Measurements from ENCODE around the gene LRRC46. TPM values are rescaled to one million over a fixed set of nuclear protein-coding genes. Genes with fewer than 3 reads are reported as not detected.

Gene LRRC46
- total RNA-seq, 1 experiment from 2014 or later = 0.31 TPM

DNA sequence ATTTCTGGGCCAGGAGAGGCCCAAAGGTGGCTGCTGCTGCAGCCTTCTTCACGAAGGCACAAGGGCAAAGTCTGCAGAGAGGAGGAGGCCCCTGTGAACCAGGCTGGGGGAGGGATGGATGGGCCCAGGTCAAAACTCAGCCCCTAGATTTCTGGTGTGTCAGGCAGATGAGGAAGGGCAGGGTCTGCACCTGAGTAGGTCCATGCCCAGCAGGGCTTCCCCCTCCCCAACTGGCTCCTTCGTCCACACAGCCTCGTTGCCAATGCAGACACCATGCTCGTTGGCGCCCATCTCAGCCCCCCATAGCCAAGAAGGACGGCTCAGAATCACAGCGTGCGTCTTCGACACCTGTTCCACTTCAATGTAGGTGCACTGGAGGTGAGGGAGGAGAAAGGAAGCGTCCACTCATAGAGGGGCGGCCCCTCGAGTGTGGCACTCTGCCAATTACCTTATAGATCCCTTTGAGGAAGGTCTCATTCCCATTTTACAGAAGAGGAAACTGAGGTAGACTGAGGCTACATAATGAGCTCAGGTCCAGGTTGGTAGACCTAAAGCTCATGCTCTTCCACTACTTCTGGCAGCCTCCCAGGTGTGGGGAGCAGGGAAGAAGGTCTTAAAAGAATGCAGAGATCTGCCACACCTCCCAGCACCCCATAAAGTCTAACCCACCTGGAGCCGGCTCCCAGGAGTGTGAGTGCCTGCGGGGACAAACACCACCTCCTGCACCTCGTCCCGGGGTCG, 8.7 kb downstream of the LRRC46 start:
- H3K79me1 ChIP-seq (ENCODE audit: insufficient read depth, low read depth, low read length, poor library complexity, severe bottlenecking) = no peaks in the 10 kb centered on the region
- no peaks in the 10 kb centered on the region; the same call in 1 of the 2 replicates for H3K27me3 ChIP-seq (ENCODE audit: insufficient read depth, low read length)
- H2AFZ ChIP-seq (ENCODE audit: low read length) = no peak overlapping the region
- H3K9me3 ChIP-seq (ENCODE audit: control insufficient read depth, low read depth, low read length) = no peaks in the 10 kb centered on the region
- Mint-ChIP-seq H3K9me3 (no peaks in the 10 kb centered on the region), H3K27me3 (ENCODE audit: low read depth) (peaks cover 15% of the 10 kb centered on the region), H3K4me3 (peak overlapping the region; percentile 93 to 97), H3K36me3 (ENCODE audit: insufficient read depth in 1 of 3, low read depth in 3 of 3) (peaks cover 0 to 20% (median 13%) of the 10 kb centered on the region in 3 experiments; a peak in 6 of 7 replicates), H3K27ac (peak overlapping the region in 1 of 3 experiments; percentile 52; a peak in 1 of 7 replicates), H3K4me1 (peaks cover 19 to 36% of the 10 kb centered on the region in 2 experiments)
- H3K23me2 ChIP-seq (ENCODE audit: insufficient read length, low read depth, low read length, poor library complexity, severe bottlenecking) = peaks cover 3% of the 10 kb centered on the region
- no peak overlapping the region for H2BK15ac ChIP-seq (ENCODE audit: low read depth, low read length)
- no peak overlapping the region for H3K27ac ChIP-seq (ENCODE audit: insufficient read length, low read depth, low read length)
- no peak overlapping the region for H2BK5ac ChIP-seq (ENCODE audit: insufficient read length, low read length)
- no peaks in the 10 kb centered on the region; the same call in 1 of the 2 replicates for H3K79me2 ChIP-seq (ENCODE audit: insufficient read depth, low read length)
- no peak overlapping the region for H3T11ph ChIP-seq (ENCODE audit: low read length)
- H3K4me1 ChIP-seq (ENCODE audit: insufficient read depth, low read length) = no peaks in the 10 kb centered on the region; the same call in 1 of the 2 replicates
- H3K18ac ChIP-seq (ENCODE audit: insufficient read length, low read depth, low read length) = no peak overlapping the region
- H2BK120ac ChIP-seq (ENCODE audit: low read depth, low read length, poor library complexity, severe bottlenecking) = no peak overlapping the region
- peak overlapping the region; percentile 70 for H3K4me2 ChIP-seq (ENCODE audit: insufficient read depth, insufficient read length, low read length)
- no peaks in the 10 kb centered on the region for H4K20me1 ChIP-seq (ENCODE audit: control insufficient read depth, insufficient read depth, insufficient read length)
- H3K4ac ChIP-seq (ENCODE audit: low read depth, low read length) = no peak overlapping the region
- H3K9ac ChIP-seq (ENCODE audit: extremely low read depth, insufficient read length, low read length) = peak overlapping the region; percentile 0
- no peak overlapping the region for H2AK5ac ChIP-seq (ENCODE audit: insufficient read length, low read length)
- H3K23ac ChIP-seq (ENCODE audit: insufficient read length, low read depth, low read length) = no peak overlapping the region
- WGBS (ENCODE audit: extremely low coverage, insufficient read length, low lambda C conversion rate) = no CpG with 5 or more reads among the region's 17 CpGs
- H3K14ac ChIP-seq (ENCODE audit: insufficient read depth, low read length) = no peak overlapping the region; the same call in 1 of the 2 replicates
- no peak overlapping the region for H2BK20ac ChIP-seq (ENCODE audit: low read depth, low read length, poor library complexity, severe bottlenecking)
- no peak for DNase-seq
- H4K91ac ChIP-seq (ENCODE audit: insufficient read length, low read depth, low read length) = no peak overlapping the region
- TF ChIP-seq CTCF (conservative IDR thresholded peaks at IDR 0.05) = no peak
- no peak overlapping the region for H4K8ac ChIP-seq (replicated peaks; ENCODE audit: insufficient read length, low read depth, low read length)
- H3K56ac ChIP-seq (ENCODE audit: insufficient read length, low read depth, low read length) = no peak overlapping the region
- no peak overlapping the region for H4K5ac ChIP-seq (ENCODE audit: insufficient read length, low read depth, low read length)
- H2BK12ac ChIP-seq (ENCODE audit: insufficient read length, low read depth, low read length) = no peak overlapping the region

Measured in H9 (cell line).